ENCODE data around the gene ZBTB11. TPM values are rescaled to one million over a fixed set of nuclear protein-coding genes. Genes with fewer than 3 reads are reported as not detected.

Gene ZBTB11
- total and polyA plus RNA-seq, 2 of the 13 experiments (the other 11 are each of a cell fraction or from before 2014, with no cell fraction given) = 5.9 to 18.1 TPM

DNA sequence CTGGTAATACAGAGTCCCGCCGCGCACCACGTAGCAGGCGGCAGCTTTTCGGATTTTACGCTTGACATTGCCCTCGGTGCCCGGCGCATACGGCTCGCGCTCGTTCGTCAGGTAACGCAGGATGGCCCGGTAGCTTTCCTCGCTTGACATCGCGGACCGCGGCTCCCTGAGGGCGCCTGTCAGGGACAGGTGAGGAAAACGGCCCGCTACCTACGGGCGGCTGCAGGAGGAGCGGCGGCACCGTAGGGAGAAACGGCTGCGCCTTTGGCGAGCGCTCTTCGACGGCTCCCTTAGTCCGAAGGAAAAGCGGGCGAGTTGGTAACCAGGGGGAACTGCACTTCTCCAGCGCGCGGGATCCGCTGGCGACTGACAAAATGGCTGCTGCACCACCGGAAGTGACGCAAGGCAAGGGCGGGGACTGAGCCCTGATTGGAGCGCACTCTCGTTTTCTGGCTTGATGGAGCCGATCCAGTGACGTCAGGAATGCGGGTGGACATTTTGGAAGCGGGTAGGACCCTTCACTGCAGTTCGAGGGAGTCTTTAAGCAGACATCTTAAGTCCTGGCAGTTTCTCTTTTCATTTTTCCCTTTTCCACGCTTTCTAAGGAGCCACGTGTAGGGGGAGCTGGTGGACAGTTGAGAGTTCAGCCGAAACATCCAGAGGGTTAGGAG is at the start of gene ZBTB11 (continued):
- TF ChIP-seq KLF16 (CRISPR knock-in tag; IDR thresholded peaks at IDR 0.05) = peak in 1 of 2 experiments; percentile 58; a peak in 1 of 4 replicates
- TF ChIP-seq SMC3 (IDR thresholded peaks at IDR 0.05; ENCODE audit: low read length) = no peak
- TF ChIP-seq ZSCAN25 (CRISPR knock-in tag; IDR thresholded peaks at IDR 0.05) = 0 out of 2 replicates have a peak, but pooled peaks have one; percentile 33
- no peak for TF ChIP-seq RAD51 (IDR thresholded peaks at IDR 0.05; ENCODE audit: borderline replicate concordance)
- peak; percentile 67; the same call in 1 of the 2 replicates for TF ChIP-seq MIXL1 (CRISPR knock-in tag; IDR thresholded peaks at IDR 0.05)
- TF ChIP-seq NCOA2 (CRISPR knock-in tag; IDR thresholded peaks at IDR 0.05) = peak; percentile 36
- peak; percentile 95 for TF ChIP-seq KDM5A (IDR thresholded peaks at IDR 0.05; ENCODE audit: borderline replicate concordance, low read length)
- no peak for TF ChIP-seq ELF4 (CRISPR knock-in tag; IDR thresholded peaks at IDR 0.05; ENCODE audit: borderline replicate concordance)
- TF ChIP-seq, protein P1, sequence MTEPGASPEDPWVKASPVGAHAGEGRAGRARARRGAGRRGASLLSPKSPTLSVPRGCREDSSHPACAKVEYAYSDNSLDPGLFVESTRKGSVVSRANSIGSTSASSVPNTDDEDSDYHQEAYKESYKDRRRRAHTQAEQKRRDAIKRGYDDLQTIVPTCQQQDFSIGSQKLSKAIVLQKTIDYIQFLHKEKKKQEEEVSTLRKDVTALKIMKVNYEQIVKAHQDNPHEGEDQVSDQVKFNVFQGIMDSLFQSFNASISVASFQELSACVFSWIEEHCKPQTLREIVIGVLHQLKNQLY (CRISPR knock-in tag; IDR thresholded peaks at IDR 0.05) = 0 out of 2 replicates have a peak, but pooled peaks have one; percentile 55
- TF ChIP-seq, protein P2, sequence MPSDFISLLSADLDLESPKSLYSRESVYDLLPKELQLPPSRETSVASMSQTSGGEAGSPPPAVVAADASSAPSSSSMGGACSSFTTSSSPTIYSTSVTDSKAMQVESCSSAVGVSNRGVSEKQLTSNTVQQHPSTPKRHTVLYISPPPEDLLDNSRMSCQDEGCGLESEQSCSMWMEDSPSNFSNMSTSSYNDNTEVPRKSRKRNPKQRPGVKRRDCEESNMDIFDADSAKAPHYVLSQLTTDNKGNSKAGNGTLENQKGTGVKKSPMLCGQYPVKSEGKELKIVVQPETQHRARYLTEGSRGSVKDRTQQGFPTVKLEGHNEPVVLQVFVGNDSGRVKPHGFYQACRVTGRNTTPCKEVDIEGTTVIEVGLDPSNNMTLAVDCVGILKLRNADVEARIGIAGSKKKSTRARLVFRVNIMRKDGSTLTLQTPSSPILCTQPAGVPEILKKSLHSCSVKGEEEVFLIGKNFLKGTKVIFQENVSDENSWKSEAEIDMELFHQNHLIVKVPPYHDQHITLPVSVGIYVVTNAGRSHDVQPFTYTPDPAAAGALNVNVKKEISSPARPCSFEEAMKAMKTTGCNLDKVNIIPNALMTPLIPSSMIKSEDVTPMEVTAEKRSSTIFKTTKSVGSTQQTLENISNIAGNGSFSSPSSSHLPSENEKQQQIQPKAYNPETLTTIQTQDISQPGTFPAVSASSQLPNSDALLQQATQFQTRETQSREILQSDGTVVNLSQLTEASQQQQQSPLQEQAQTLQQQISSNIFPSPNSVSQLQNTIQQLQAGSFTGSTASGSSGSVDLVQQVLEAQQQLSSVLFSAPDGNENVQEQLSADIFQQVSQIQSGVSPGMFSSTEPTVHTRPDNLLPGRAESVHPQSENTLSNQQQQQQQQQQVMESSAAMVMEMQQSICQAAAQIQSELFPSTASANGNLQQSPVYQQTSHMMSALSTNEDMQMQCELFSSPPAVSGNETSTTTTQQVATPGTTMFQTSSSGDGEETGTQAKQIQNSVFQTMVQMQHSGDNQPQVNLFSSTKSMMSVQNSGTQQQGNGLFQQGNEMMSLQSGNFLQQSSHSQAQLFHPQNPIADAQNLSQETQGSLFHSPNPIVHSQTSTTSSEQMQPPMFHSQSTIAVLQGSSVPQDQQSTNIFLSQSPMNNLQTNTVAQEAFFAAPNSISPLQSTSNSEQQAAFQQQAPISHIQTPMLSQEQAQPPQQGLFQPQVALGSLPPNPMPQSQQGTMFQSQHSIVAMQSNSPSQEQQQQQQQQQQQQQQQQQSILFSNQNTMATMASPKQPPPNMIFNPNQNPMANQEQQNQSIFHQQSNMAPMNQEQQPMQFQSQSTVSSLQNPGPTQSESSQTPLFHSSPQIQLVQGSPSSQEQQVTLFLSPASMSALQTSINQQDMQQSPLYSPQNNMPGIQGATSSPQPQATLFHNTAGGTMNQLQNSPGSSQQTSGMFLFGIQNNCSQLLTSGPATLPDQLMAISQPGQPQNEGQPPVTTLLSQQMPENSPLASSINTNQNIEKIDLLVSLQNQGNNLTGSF (CRISPR knock-in tag; IDR thresholded peaks at IDR 0.05) = peak; percentile 62; the same call in 1 of the 2 replicates
- peak; percentile 67; the same call in 1 of the 2 replicates for TF ChIP-seq MEF2D (CRISPR knock-in tag; IDR thresholded peaks at IDR 0.05)
- TF ChIP-seq ASH2L (IDR thresholded peaks at IDR 0.05; ENCODE audit: insufficient read length, low read depth, low read length) = peak; percentile 89
- no peak for TF ChIP-seq PRPF4 (IDR thresholded peaks at IDR 0.05; ENCODE audit: low read depth, low read length, poor library complexity, severe bottlenecking)
- TF ChIP-seq SYNCRIP (IDR thresholded peaks at IDR 0.05; ENCODE audit: insufficient read depth, low read depth, low read length) = no peak
- TF ChIP-seq ZNF850 (CRISPR knock-in tag; conservative IDR thresholded peaks at IDR 0.05) = no peak; the same call in 1 of the 2 replicates
- no peak for TF ChIP-seq SETDB1 (CRISPR knock-in tag; IDR thresholded peaks at IDR 0.05; ENCODE audit: borderline replicate concordance)
- TF ChIP-seq POLR2AphosphoS2 (IDR thresholded peaks at IDR 0.05; ENCODE audit: low read depth, low read length) = no peak
- TF ChIP-seq, protein P3, sequence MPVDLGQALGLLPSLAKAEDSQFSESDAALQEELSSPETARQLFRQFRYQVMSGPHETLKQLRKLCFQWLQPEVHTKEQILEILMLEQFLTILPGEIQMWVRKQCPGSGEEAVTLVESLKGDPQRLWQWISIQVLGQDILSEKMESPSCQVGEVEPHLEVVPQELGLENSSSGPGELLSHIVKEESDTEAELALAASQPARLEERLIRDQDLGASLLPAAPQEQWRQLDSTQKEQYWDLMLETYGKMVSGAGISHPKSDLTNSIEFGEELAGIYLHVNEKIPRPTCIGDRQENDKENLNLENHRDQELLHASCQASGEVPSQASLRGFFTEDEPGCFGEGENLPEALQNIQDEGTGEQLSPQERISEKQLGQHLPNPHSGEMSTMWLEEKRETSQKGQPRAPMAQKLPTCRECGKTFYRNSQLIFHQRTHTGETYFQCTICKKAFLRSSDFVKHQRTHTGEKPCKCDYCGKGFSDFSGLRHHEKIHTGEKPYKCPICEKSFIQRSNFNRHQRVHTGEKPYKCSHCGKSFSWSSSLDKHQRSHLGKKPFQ (CRISPR knock-in tag; IDR thresholded peaks at IDR 0.05; ENCODE audit: insufficient replicate concordance) = peak; percentile 34
- 0 out of 2 replicates have a peak, but pooled peaks have one; percentile 54 for TF ChIP-seq ZFP1 (CRISPR knock-in tag; IDR thresholded peaks at IDR 0.05)
- TF ChIP-seq PAX8 (CRISPR knock-in tag; IDR thresholded peaks at IDR 0.05; ENCODE audit: borderline replicate concordance) = no peak
- TF ChIP-seq, protein P4, sequence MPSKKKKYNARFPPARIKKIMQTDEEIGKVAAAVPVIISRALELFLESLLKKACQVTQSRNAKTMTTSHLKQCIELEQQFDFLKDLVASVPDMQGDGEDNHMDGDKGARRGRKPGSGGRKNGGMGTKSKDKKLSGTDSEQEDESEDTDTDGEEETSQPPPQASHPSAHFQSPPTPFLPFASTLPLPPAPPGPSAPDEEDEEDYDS (CRISPR knock-in tag; IDR thresholded peaks at IDR 0.05) = peak; percentile 66
- no peak; the same call in 1 of the 2 replicates for TF ChIP-seq SAFB2 (CRISPR knock-in tag; IDR thresholded peaks at IDR 0.05; ENCODE audit: borderline replicate concordance, low read depth)
- no peak for TF ChIP-seq ZNF367 (CRISPR knock-in tag; IDR thresholded peaks at IDR 0.05; ENCODE audit: borderline replicate concordance)

Measured in HepG2 (cell line).